DMS153 (cell line): ENCODE results near the gene B4GALT6.

Experiments
- DNase-seq: peaks from one replicate; lab custom pipeline; 2025; lab: John Stamatoyannopoulos, UW

The B4GALT6 gene

DNA sequence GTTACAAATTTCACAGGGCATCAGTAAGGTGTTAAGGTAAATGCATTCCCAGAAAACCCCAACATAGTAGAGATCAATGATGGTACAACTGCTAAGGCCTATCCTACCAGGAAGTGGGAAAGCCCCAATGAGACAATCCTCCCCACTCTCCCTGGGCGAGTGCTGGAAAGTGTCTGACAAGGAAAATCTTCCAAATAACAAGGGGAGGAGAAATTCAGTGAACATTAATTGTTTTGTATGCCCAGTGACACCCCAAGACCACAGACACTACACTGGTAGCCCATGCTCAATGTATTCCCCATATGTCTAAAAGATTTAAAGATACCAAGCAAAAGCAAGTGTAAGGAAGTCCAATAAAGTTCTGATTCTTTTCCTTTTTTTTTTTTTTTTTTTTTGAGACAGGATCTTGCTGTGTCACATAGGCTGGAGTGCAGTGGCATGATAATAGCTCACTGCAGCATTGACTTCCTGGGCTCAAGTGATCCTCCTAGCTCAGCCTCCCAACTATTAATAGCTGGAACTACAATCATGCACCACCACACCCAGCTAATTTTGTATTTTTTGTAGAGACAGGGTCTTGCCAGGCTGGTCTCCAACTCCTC is 24.7 kb downstream of the B4GALT6 start:
- DNase-seq: no peak

DNA sequence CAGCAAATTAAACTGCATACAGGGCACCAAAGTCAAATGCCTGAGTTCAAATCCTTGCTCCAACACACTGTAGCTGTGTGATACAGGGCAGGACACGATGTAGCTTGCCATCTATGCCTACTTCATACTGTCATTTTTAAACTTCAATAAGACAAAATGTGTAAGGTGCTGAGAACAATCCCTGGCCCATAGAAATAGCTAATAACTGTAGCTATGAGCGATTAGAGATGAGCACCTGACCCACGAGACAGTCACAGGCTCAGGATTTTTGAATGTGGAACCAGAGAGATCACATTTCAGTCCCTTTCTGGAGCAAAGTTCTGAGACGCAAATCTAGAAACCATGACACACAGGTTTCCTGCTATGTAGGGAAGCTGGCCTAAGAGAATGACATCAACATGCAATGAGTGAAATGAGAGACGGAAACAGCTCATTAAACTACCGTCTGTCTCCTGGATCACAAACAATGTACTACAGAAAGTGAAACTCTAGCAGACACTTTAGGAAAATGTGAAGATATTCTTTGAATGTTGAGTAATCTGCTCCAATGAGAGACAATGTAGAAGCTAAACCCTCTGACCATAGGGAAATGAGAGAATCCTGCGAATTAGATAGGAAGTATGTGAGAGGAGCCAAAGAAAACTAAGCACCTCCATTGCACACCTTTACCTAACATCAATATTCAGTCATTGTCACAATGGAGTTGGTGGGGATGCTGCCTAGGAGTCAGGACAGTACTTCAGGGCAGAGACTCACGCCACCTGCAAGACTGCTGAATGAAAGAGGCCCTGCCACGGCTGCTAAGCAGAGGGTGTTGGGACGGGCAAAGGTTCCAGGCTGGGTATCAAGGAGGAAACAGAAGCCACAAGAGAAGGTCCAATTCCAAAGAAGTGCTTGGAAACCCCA is 25.5 kb downstream of the B4GALT6 start:
- DNase-seq: peak; percentile 54

- DNase-seq: peak; percentile 76
Measured at GRCh38 chr18:31657823-31658669, 26.3 kb downstream of the B4GALT6 start.

DNA sequence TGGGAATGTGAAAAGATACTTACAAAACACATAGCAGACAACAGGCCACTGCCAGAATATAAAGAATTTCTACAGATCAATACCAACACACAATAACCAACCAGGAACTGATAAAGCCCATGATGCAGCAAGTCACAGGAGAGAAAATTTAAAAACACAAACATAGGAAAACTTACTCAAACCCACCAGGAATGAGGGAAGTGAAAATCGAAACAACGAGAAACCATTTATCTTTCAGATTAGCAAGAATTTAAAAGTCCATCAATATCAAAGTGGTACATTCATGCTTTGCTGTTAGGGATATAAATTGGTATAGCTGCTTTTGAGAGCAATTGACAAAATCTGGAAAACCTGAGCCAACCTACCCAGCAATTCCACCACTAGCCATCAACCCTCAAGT is 27.6 kb downstream of the B4GALT6 start:
- no peak for DNase-seq

- DNase-seq: no peak
Measured at GRCh38 chr18:31655354-31655753, 29.0 kb downstream of the B4GALT6 start.

DNA sequence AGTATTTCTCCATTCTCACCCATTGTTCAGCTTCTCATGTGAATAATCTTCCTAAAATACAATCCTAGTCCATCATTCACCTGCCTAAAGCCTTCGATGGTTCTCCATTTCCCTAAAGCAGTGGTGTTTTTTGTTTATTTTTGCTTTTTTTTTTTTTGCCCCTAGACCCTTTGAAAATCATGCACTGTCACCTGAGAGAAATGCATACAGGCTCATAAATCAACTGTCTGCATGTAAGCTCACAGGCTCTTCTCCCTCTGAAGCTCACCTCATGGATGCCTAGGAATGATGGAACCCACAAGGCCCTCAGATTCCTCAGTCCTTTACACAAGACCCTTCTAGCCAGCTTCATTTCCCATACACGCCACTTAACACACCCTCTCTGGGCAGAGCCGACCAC is 31.5 kb downstream of the B4GALT6 start:
- DNase-seq: no peak

DNA sequence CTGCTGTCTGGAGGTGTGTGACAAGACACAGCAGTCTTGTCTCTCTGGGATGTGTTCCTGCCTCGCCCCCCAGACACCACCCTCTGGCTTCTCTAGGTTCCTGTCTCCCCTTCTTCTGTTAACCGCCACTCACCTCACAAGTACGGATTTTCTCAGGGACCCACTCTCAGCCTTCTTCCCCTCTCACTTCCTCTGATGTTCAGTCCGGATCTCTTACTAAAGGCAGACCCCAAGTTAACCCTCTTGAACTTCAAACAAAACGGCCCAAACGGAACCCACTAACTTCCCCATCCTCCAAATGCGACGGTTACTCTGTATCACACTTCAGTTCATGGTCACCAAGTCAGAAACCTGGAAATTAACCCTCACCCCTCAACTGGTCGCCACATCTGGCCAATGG is 32.0 kb downstream of the B4GALT6 start:
- DNase-seq: no peak

DNA sequence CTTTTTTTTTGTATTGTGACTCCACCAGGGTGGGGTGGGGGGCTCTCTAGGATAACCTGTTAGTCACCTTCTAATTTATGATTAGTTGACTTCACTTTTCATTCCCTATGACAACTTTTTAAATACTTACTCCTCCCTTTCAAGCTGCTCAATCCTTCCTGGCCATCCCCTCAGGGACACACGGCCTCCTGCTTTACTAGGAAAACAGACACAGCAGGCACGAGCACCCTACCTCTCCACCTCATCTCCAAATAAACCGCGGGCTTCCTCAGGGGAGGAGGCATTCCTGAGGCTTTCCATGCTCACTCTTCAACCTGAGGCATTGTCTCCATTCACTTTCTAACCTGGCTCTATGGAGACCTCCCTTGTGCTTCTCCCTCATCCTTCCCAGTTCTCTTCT is 33.0 kb downstream of the B4GALT6 start:
- no peak for DNase-seq

GRCh38 chr18:31649978-31650719 is 34.2 kb downstream of the B4GALT6 start:
- no peak for DNase-seq

DNA sequence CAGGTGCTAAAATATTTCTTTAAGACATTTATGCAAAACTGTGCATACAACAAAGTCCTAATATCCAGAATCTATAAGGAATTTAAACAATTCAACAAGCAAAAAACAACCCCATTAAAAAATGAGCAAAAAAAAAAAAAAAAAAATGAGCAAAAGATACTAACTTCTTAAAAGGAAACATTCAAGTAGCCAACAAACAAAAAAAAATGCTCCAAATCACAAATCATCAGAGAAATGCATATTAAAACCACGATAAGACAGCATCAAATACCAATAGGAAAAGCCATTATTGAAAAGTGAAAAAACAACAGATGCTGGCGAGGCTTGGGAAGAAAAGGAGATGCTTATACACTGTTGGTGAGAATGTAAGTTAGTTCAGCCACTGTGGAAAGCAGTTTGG is 34.9 kb downstream of the B4GALT6 start:
- no peak for DNase-seq

- no peak for DNase-seq
Measured at GRCh38 chr18:31648966-31649429, 35.4 kb downstream of the B4GALT6 start.

GRCh38 chr18:31648458-31648857 is 35.9 kb downstream of the B4GALT6 start:
- DNase-seq: no peak

- no peak for DNase-seq
Measured at GRCh38 chr18:31647127-31647753, 37.1 kb downstream of the B4GALT6 start.

- no peak for DNase-seq
Measured at GRCh38 chr18:31646332-31647126, 37.9 kb downstream of the B4GALT6 start.

DNA sequence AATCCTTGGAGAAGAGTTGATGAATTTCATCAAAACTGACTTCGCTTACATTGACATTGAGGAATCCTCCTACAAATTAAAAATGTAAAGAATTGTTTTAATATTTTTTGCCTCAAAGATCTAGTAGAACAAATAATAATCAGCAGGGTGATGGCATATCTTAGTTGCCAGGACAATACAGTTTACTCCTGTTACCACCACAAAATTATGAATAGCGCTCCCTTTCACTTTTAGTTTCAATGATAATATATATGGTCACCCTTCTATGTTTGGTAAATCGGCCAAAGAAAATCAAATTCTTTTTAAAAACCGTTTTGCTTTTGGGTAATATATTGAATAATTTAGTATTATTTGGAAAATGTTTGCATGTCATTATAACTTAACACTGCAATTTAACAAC is 39.0 kb downstream of the B4GALT6 start:
- DNase-seq: no peak

DNA sequence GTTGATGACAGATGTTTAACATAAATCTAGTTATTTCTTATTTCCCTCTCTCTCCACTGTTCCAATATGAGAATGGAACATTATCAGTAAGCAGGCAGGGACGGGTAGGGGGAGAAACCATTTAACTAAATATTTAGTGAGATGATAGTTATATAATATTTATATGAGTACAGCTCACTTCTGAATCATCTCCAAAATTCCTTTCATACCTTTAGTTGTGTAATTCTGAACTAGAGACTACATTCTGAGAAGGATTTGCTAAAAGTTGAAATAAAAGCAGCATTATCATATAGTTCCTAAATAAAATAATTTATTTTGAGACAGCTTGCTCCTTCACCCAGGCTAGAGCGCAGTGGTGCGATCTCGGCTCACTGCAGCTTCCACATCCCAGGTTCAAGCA is 41.4 kb downstream of the B4GALT6 start:
- no peak for DNase-seq

DNA sequence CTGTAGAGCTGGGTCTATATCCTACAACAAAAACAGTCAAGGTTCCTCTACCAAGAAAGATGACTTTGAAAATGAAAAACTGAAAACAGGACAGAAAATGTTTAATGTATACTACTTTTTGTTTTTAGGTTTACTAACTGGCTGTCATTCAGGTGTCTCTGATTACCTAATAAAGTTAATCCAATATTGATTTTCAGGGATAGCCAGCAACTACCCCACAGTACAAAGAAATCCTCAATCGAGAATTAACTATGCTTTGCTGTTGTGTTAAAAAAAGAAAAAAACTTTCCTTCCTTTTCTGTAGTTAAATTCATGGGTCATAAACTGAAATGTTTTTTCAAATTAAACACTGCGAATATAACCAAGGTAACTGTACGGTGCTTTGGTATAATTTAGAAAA is 46.9 kb downstream of the B4GALT6 start:
- no peak for DNase-seq

DNA sequence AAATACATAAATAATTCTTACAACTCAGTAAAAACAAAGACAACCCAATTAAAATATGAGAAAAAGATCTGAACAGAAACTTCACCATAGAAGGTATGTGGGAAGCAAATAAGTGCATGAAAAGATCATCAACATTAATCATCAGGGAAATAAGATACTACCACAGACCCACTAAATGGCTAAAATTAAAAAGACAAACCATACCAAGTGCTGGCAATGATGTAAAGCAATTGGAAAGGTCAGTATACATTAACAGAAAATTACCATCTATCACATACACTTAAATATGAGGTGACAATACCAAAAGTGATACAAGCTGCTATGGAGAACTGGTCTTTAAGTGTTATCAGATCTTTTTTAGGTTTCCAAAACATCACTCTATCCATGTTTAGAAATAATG is 48.0 kb downstream of the B4GALT6 start:
- no peak for DNase-seq

- no peak for DNase-seq
Measured at GRCh38 chr18:31634331-31634713, 50.1 kb downstream of the B4GALT6 start.
